ENCODE measurements around the gene TRAPPC10.

The TRAPPC10 gene

DNA sequence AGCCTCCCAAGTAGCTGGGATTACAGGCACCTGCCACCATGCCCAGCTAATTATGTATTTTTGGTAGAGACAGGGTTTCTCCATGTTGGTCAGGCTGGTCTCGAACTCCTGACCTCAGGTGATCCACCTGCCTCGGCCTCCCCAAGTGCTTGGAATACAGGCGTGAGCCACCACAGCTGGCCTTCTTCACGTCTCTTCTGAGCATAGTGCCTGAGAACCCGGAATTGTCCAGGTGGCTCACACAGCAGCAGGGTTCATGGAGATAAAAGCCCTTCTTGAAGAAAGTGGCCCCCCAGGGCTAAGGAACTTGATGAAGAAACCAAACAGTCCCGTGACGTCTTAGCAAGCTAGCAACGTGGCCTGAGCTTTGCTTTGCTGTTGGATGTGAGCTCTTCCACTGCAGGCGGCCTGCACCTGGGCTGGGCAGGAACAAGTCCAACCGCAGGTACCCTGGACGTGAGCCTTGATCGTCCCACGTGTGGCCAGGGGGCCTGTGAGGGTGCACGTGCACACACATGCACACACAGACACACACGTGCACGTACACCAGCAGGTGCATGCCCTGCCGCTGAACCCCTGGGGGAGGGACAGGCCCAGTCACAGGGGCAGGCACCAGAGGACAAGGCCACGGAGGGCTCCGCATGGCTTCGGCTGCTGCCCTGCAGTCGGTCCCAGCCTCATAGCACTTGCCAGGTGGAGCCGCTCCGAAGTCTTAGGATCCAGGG is 23.4 kb upstream of the TRAPPC10 start:
- Mint-ChIP-seq H3K9me3 (no peaks in the 10 kb centered on the region), H3K4me3 (no peak overlapping the region), H3K4me1 (peaks cover 35% of the 10 kb centered on the region), H3K27ac (no peak overlapping the region), H3K36me3 (ENCODE audit: low read depth) (no peaks in the 10 kb centered on the region), H3K27me3 (ENCODE audit: low read depth, poor library complexity) (peaks cover 21% of the 10 kb centered on the region)
- TF ChIP-seq, protein P1, sequence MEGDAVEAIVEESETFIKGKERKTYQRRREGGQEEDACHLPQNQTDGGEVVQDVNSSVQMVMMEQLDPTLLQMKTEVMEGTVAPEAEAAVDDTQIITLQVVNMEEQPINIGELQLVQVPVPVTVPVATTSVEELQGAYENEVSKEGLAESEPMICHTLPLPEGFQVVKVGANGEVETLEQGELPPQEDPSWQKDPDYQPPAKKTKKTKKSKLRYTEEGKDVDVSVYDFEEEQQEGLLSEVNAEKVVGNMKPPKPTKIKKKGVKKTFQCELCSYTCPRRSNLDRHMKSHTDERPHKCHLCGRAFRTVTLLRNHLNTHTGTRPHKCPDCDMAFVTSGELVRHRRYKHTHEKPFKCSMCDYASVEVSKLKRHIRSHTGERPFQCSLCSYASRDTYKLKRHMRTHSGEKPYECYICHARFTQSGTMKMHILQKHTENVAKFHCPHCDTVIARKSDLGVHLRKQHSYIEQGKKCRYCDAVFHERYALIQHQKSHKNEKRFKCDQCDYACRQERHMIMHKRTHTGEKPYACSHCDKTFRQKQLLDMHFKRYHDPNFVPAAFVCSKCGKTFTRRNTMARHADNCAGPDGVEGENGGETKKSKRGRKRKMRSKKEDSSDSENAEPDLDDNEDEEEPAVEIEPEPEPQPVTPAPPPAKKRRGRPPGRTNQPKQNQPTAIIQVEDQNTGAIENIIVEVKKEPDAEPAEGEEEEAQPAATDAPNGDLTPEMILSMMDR (IDR thresholded peaks at IDR 0.05), result no peak
- DNase-seq, result no peak

DNA sequence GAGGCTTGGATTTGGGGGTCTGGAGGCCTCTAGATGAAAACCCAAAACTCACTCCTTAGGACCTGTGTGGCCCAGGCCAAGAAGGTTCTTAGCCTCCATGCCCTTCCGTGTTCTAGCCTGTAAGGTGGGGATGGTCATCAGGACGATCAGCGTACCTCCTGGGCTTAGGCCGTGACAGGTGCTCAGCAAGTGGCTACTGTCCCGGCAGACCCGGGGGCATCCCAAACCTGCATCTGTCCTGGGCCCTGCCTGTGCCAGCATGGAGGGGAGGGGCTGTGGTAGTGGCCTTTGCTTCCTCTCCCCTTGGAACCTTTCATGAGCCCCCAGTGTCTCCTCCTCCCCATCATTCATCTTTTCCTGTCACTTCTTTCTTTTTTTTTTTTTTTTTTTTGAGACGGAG is 22.7 kb upstream of the TRAPPC10 start:
- Mint-ChIP-seq H3K9me3 (no peaks in the 10 kb centered on the region), H3K36me3 (ENCODE audit: low read depth) (no peaks in the 10 kb centered on the region), H3K27ac (no peak overlapping the region), H3K27me3 (ENCODE audit: low read depth, poor library complexity) (peaks cover 21% of the 10 kb centered on the region), H3K4me3 (no peak overlapping the region), H3K4me1 (peaks cover 32% of the 10 kb centered on the region)
- TF ChIP-seq, protein P1 (IDR thresholded peaks at IDR 0.05), result no peak
- no peak for DNase-seq

DNA sequence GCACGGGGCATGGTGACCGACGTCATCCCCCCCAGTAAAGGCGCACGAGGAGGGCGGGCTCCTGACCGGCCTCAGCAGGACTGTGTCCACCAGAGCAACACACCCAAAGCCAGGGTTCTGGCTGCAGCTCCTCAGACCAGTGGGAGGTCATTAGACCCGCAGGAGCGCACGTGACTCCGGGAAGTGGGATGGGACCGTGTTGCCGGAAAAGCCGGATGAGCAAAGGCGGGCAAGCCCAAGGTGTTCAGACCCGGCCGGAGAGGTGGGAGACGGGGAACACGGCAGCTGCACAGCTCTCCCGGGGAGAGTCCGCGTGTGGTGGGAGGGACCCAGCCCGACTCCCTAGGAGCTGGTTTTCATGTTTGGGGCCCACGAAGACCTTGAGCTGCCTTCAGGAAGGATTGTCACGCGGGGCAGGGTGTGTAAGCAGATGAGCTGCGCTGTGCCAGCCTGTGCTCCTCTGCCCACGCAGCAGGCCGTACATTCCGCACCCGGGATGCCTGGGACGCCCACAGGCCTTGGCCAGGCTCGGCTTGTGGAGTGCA is 20.6 kb upstream of the TRAPPC10 start:
- peaks cover 9% of the 10 kb centered on the region for H3K27me3 Mint-ChIP-seq (ENCODE audit: low read depth, poor library complexity)
- TF ChIP-seq, protein P1 (IDR thresholded peaks at IDR 0.05), result no peak
- no peaks in the 10 kb centered on the region for H3K36me3 Mint-ChIP-seq (ENCODE audit: low read depth)
- H3K4me1 Mint-ChIP-seq, result peaks cover 14% of the 10 kb centered on the region
- no peak overlapping the region for H3K4me3 Mint-ChIP-seq
- no peaks in the 10 kb centered on the region for H3K9me3 Mint-ChIP-seq
- no peak overlapping the region for H3K27ac Mint-ChIP-seq
- no peak for DNase-seq

DNA sequence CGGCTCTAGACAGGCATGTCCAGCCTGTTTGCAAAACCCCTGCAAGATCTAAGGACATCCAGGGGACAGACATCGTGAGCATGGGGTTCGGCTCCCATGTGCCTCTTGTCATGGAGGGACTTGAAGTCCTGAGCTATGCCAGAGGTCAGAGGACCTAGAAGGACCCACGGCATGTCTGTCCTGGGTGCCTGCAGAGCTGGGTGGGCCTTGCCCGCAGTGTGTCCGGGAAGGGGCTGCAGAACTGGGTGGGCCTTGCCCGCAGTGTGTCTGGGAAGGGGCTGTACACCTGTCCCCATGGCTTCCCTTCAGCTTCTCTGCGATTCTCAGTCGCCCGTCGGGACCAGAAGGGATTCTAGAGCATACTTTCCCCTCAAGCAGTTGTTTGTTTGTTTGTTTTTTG is 20.0 kb upstream of the TRAPPC10 start:
- Mint-ChIP-seq H3K36me3 (ENCODE audit: low read depth) (no peaks in the 10 kb centered on the region), H3K9me3 (peaks cover 3% of the 10 kb centered on the region), H3K4me1 (peaks cover 8% of the 10 kb centered on the region), H3K4me3 (no peak overlapping the region), H3K27ac (no peak overlapping the region), H3K27me3 (ENCODE audit: low read depth, poor library complexity) (peaks cover 11% of the 10 kb centered on the region)
- DNase-seq, result no peak
- TF ChIP-seq, protein P1 (IDR thresholded peaks at IDR 0.05), result no peak

DNA sequence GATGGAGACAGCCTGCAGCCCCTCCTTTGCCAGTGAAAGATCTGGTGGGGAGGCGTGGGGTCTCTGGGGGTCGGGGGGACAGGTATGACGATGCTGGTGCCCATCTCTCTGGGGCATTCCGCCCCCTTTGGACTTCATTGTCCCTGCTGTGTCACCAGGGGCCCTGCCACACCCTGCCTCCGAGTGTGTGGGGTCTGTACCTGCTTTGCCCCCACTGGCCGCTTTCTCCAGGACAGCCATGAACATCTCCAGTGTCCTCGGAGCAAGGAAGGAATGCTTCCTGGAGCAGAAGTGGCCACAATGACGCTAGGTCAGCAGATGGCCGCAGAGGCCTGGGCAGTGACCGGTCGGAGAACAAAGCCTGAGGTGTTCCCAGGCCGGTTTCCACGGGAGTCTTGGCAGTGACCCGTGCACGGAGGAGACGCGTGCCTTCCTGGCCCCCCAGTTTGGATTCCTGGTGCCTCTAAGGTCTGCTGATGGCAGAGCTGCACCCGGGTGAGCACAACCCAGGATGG is 18.6 kb upstream of the TRAPPC10 start:
- Mint-ChIP-seq H3K27ac (no peak overlapping the region), H3K27me3 (ENCODE audit: low read depth, poor library complexity) (peaks cover 17% of the 10 kb centered on the region), H3K4me3 (no peak overlapping the region), H3K36me3 (ENCODE audit: low read depth) (no peaks in the 10 kb centered on the region), H3K4me1 (peaks cover 5% of the 10 kb centered on the region), H3K9me3 (peaks cover 3% of the 10 kb centered on the region)
- TF ChIP-seq, protein P1 (IDR thresholded peaks at IDR 0.05), result no peak
- DNase-seq, result no peak

DNA sequence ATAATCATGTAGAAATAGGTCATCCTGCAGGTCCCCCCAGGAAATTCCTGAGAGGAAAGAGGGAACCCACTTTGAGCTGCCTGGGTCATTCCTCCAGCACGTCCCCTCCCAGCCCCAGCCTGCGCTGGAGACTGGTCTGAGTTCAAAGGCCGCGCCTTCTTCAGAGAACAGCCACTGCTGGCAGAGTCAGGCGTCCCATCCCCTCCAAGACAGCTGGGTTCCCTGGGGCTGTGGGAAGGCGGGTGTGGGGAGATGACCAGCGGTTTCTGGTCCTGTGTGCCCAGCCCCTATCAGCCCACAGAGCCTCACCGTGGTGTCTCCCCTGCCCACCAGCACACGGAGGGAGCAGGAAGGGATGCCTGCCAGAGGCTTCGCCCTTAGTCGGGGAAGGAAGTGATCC is 18.0 kb upstream of the TRAPPC10 start:
- TF ChIP-seq, protein P1 (IDR thresholded peaks at IDR 0.05), result no peak
- peaks cover 5% of the 10 kb centered on the region for H3K4me1 Mint-ChIP-seq
- peaks cover 17% of the 10 kb centered on the region for H3K27me3 Mint-ChIP-seq (ENCODE audit: low read depth, poor library complexity)
- DNase-seq, result no peak
- H3K27ac Mint-ChIP-seq, result no peak overlapping the region
- H3K4me3 Mint-ChIP-seq, result no peak overlapping the region
- peaks cover 3% of the 10 kb centered on the region for H3K9me3 Mint-ChIP-seq
- H3K36me3 Mint-ChIP-seq (ENCODE audit: low read depth), result no peaks in the 10 kb centered on the region
